Spleen (tissue), 11 donors: ENCODE results near the gene CCNB2. TPM values are rescaled to one million over a fixed set of nuclear protein-coding genes. Genes with fewer than 3 reads are reported as not detected.

Experiments
- DNase-seq: peaks from one replicate; pipeline ENCODE4 v3.0.0-alpha.2; 2020
- H3K27ac ChIP-seq, 8 donors: fragments of 200-600 bp; sonication (generic) in 7 of 8; 1 replicate in 4 of 8; 2 replicates in 4 of 8; pipeline versions ENCODE4 v1.5.0 to v1.8.0; 2016 to 2021; ENCODE audit warnings: inconsistent platforms in 4 of 8, mild to moderate bottlenecking in 4 of 8, moderate library complexity in 1 of 8
- H3K27me3 ChIP-seq, 7 donors: fragments of 200-600 bp; sonication (generic) in 6 of 7; replicated peaks in 1 of 7; 1 replicate in 4 of 7; 2 replicates in 3 of 7; pipeline versions ENCODE4 v1.5.0 to v1.8.0; 2016 to 2021; ENCODE audit warnings: inconsistent platforms in 3 of 7, mild to moderate bottlenecking in 1 of 7
- H3K36me3 ChIP-seq, 6 donors: fragments of 200-600 bp; sonication (generic) in 5 of 6; 1 replicate in 4 of 6; 2 replicates in 2 of 6; pipeline versions ENCODE4 v1.5.0 to v1.8.0; 2016 to 2021; ENCODE audit warnings: inconsistent platforms in 2 of 6
- H3K4me1 ChIP-seq, 6 donors: fragments of 200-600 bp; sonication (generic) in 5 of 6; 1 replicate in 3 of 6; 2 replicates in 3 of 6; pipeline versions ENCODE4 v1.5.0 to v1.8.0; 2016 to 2021; ENCODE audit warnings: inconsistent platforms in 3 of 6
- H3K4me3 ChIP-seq, 8 donors: fragments of 200-600 bp; sonication (generic) in 7 of 8; 1 replicate in 4 of 8; 2 replicates in 4 of 8; pipeline versions ENCODE4 v1.5.0 to v1.8.0; 2016 to 2021; ENCODE audit warnings: inconsistent platforms in 4 of 8, mild to moderate bottlenecking in 4 of 8, moderate library complexity in 2 of 8
- H3K9me3 ChIP-seq, 8 donors: fragments of 200-600 bp; sonication (generic) in 7 of 8; 1 replicate in 4 of 8; 2 replicates in 4 of 8; pipeline versions ENCODE4 v1.5.0 to v1.8.0; 2016 to 2021; ENCODE audit warnings: inconsistent platforms in 4 of 8
- POLR2A ChIP-seq, 3 donors: fragments of 450-650 bp; IDR thresholded peaks; one replicate each; pipeline ENCODE4 v1.5.1; 2017; ENCODE audit warnings: antibody characterized with exemption in 3 of 3, mild to moderate bottlenecking in 1 of 3
- POLR2AphosphoS5 ChIP-seq, 3 donors: sonication (generic); formaldehyde crosslinking; IDR thresholded peaks; one replicate each; pipeline ENCODE4 v1.5.1; 2017; ENCODE audit warnings: antibody characterized with exemption in 3 of 3
- WGBS, 5 donors: extraction: QIAGEN DNeasy Blood & Tissue Kit in 3 of 5; methylation state at CpG; one replicate each; pipeline versions ENCODE4 v1.1.5 to v1.1.7; 2013 to 2018; 5-methylcytosine and 5-hydroxymethylcytosine counted together
- intact Hi-C: fragments of 100-400 bp; cut with DNase I; formaldehyde crosslinking; loops from one replicate; pipeline ENCODE4 v1.15.0; 2023; ENCODE audit warnings: low total_unique reads
- polyA plus RNA-seq, 3 donors: library from polyadenylated mRNA; stranded (reverse); fragments of 200-250 nt; gene quantifications; one replicate each; pipeline ENCODE4 v1.2.1, GENCODE V29; 2013
- total RNA-seq, 7 donors: library from RNA; depleted of rRNA in 3 of 7; stranded (reverse); fragments of >200 nt in 3 of 7; fragmentation: NEBNext Ultra II Directional in 4 of 7; extraction: Animal tissue kit (Norgen Biotek cat#: 25700) in 4 of 7; gene quantifications; one replicate each; pipeline versions ENCODE4 v1.1.0 to v1.2.1, GENCODE V29; 2016 to 2021
- TF ChIP-seq, protein P1 (sequence below), 11 experiments: fragments of 200-600 bp in 7 of 11; fragments of 450-650 bp in 4 of 11; sonication (generic) in 4 of 11; IDR thresholded peaks in 8 of 11; conservative IDR thresholded peaks in 3 of 11; 1 replicate in 7 of 11; 2 replicates in 4 of 11; pipeline versions ENCODE4 v1.4.0 to v1.8.0; 2016 to 2021; ENCODE audit warnings: antibody characterized with exemption in 11 of 11, inconsistent platforms in 4 of 11, mild to moderate bottlenecking in 1 of 11
- donor health status: healthy with polysubstance abuse.
- donor health status: DM: no; HTN: no; CAD: no; lungs with moderate emphysema.
- donor health status: DM: no; HTN: no; CAD: no.
- donor health status: Bipolar disorder and iron deficiency.
- donor health status: healthy.
- donor health status: DM: no; HTN: no; CAD: no.
- donor health status: DM: yes; HTN: yes; CAD: no.

Gene CCNB2
- total and polyA plus RNA-seq, 10 donors = 1.3 to 13.5 (median 5.3) TPM

DNA sequence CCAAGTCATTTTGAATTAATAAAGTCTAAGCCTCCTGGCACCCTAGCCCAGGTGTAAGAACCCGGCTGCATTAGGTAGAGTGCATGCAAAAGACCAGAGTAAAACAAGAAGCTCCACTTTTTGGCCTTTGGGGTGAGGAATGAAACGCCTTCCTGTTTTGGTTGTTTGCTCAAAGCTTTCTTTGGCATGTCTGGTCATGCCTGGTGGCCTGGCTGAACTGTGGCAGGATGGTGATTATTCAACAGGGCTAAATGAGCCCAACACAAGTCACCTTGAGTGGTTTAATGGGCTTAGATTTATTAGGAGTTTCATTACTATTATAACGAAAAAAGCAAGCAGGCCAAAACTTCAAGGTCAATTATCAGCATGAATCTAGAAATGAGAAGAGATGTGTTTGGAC, 60.8 kb downstream of the CCNB2 start:
- WGBS, 5 donors = 70 to 85% (median 76%) methylated on average over 3 of the region's 3 CpGs
- peaks cover 0 to 25% (median 6%) of the 10 kb centered on the region in 6 donors for H3K4me1 ChIP-seq
- H3K27me3 ChIP-seq = no peaks in the 10 kb centered on the region
- H3K27ac ChIP-seq = no peak overlapping the region
- intact Hi-C loops = no loop called here
- no peaks in the 10 kb centered on the region for H3K9me3 ChIP-seq
- H3K4me3 ChIP-seq = no peak overlapping the region
- TF ChIP-seq, protein P1, sequence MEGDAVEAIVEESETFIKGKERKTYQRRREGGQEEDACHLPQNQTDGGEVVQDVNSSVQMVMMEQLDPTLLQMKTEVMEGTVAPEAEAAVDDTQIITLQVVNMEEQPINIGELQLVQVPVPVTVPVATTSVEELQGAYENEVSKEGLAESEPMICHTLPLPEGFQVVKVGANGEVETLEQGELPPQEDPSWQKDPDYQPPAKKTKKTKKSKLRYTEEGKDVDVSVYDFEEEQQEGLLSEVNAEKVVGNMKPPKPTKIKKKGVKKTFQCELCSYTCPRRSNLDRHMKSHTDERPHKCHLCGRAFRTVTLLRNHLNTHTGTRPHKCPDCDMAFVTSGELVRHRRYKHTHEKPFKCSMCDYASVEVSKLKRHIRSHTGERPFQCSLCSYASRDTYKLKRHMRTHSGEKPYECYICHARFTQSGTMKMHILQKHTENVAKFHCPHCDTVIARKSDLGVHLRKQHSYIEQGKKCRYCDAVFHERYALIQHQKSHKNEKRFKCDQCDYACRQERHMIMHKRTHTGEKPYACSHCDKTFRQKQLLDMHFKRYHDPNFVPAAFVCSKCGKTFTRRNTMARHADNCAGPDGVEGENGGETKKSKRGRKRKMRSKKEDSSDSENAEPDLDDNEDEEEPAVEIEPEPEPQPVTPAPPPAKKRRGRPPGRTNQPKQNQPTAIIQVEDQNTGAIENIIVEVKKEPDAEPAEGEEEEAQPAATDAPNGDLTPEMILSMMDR (IDR thresholded peaks at IDR 0.05 in 8 of 11, conservative IDR thresholded peaks at IDR 0.05 in 3 of 11) = no peak
- TF ChIP-seq POLR2A (IDR thresholded peaks at IDR 0.05) (no peak), POLR2AphosphoS5 (IDR thresholded peaks at IDR 0.05) (no peak)
- H3K36me3 ChIP-seq = peaks cover 0 to 52% (median 17%) of the 10 kb centered on the region in 6 donors
- no peak for DNase-seq

DNA sequence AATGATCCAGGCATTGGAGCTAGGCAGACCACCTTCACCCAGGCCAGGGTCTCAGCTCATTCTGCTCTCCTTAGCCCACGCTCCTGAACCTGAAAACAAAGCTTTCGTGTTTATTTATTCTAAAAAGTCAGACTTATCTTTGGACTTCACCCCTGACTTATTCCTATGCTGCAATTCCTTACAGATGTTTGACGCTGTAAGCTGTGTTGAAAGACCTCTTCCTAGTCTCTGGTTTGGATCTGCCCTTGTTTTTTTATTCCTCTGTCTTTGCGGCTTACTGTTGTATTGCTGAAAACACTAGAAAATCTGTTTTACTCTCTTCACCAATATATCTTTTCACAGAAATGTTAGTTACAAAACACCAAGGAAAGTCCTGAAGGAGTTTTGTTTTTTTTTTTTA, 61.2 kb downstream of the CCNB2 start:
- Histone ChIP-seq H3K36me3 (peaks cover 0 to 52% (median 14%) of the 10 kb centered on the region in 6 donors), H3K27me3 (no peaks in the 10 kb centered on the region), H3K4me1 (peaks cover 0 to 27% (median 6%) of the 10 kb centered on the region in 6 donors), H3K4me3 (no peak overlapping the region), H3K9me3 (no peaks in the 10 kb centered on the region), H3K27ac (no peak overlapping the region)
- intact Hi-C loops = no loop called here
- 63 to 74% (median 64%) methylated on average over 4 of the region's 4 CpGs for WGBS, 5 donors
- TF ChIP-seq POLR2A (IDR thresholded peaks at IDR 0.05) = no peak
- TF ChIP-seq, protein P1 (IDR thresholded peaks at IDR 0.05 in 8 of 11, conservative IDR thresholded peaks at IDR 0.05 in 3 of 11) = no peak
- TF ChIP-seq POLR2AphosphoS5 (IDR thresholded peaks at IDR 0.05) = no peak
- no peak for DNase-seq

GRCh38 chr15:59166601-59167265, 61.8 kb downstream of the CCNB2 start:
- Histone ChIP-seq H3K36me3 (peaks cover 0 to 52% (median 13%) of the 10 kb centered on the region in 6 donors), H3K27ac (no peak overlapping the region), H3K4me3 (no peak overlapping the region), H3K27me3 (no peaks in the 10 kb centered on the region), H3K4me1 (peaks cover 0 to 27% (median 6%) of the 10 kb centered on the region in 6 donors), H3K9me3 (no peaks in the 10 kb centered on the region)
- 83 to 88% (median 84%) methylated on average over 11 of the region's 11 CpGs for WGBS, 5 donors
- TF ChIP-seq POLR2A (IDR thresholded peaks at IDR 0.05) (no peak), POLR2AphosphoS5 (IDR thresholded peaks at IDR 0.05) (no peak)
- TF ChIP-seq, protein P1 (IDR thresholded peaks at IDR 0.05 in 8 of 11, conservative IDR thresholded peaks at IDR 0.05 in 3 of 11) = no peak
- no peak for DNase-seq
- intact Hi-C loops = no loop called here

DNA sequence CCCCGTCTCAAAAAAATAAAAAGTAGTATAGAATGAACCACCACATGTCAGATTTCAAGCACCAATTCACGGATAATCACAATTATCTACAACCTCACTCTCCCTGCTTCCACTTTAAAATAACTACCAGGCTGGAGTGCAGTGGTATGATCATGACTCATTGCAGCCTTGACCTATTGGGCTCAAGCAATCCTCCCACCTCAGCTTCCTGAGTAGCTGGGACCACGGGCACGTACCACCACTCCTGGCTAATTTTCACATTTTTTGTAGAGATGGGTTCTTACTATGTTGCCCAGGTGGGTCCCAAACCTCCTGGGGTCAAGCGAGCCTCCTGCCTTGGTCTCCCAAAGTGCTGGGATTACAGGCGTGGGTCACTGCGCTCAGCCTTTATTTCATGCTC, 63.6 kb downstream of the CCNB2 start:
- 70 to 78% (median 72%) methylated on average over 7 of the region's 7 CpGs for WGBS, 5 donors
- Histone ChIP-seq H3K36me3 (peaks cover 0 to 54% (median 9%) of the 10 kb centered on the region in 6 donors), H3K4me1 (peaks cover 0 to 27% (median 6%) of the 10 kb centered on the region in 6 donors), H3K27ac (peak overlapping the region in 2 of 8 donors; percentile 16 to 61), H3K9me3 (peaks cover 0 to 6% (median 0%) of the 10 kb centered on the region in 8 donors), H3K4me3 (no peak overlapping the region), H3K27me3 (no peaks in the 10 kb centered on the region)
- no peak for DNase-seq
- intact Hi-C loops = no loop called here
- TF ChIP-seq POLR2A (IDR thresholded peaks at IDR 0.05) (no peak), POLR2AphosphoS5 (IDR thresholded peaks at IDR 0.05) (no peak)
- TF ChIP-seq, protein P1 (IDR thresholded peaks at IDR 0.05 in 8 of 11, conservative IDR thresholded peaks at IDR 0.05 in 3 of 11) = no peak
